HG03139 (cell line): ENCODE results near the gene UNG.
"Not testable (repeated sequence)": the region's sequence is repeated elsewhere in the genome, so short reads cannot be mapped to it uniquely, and the experiment has no call there.

Source experiments
- ATAC-seq: cut with Tn5 transposase; IDR thresholded peaks from one replicate; pipeline ENCODE4 v1.9.1; 2021; ENCODE audit not compliant: unreplicated experiment

UNG gene

DNA sequence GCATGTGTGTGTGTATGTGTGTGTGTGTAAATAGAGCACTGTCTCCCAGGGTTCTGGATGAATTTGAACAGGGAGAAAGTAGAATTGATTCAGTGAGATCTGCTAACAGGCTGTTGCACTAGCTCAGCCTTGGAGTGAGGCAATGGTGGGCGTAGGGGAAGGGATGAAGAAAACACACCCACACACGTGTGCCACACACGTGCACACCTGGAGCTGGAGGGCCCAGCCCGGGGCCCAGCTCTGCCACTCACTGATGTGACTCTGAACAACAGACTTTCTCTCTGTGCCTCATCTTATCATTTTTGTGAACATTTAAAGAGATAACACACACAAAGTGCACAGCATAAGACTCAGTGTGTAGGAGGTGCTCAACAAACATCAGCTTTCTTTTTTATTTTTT lies 23.2 kb downstream of the UNG start:
- ATAC-seq = no peak

- no peak for ATAC-seq
These were observed 24.0 kb downstream of the UNG start for GRCh38 chr12:109121346-109121880.

DNA sequence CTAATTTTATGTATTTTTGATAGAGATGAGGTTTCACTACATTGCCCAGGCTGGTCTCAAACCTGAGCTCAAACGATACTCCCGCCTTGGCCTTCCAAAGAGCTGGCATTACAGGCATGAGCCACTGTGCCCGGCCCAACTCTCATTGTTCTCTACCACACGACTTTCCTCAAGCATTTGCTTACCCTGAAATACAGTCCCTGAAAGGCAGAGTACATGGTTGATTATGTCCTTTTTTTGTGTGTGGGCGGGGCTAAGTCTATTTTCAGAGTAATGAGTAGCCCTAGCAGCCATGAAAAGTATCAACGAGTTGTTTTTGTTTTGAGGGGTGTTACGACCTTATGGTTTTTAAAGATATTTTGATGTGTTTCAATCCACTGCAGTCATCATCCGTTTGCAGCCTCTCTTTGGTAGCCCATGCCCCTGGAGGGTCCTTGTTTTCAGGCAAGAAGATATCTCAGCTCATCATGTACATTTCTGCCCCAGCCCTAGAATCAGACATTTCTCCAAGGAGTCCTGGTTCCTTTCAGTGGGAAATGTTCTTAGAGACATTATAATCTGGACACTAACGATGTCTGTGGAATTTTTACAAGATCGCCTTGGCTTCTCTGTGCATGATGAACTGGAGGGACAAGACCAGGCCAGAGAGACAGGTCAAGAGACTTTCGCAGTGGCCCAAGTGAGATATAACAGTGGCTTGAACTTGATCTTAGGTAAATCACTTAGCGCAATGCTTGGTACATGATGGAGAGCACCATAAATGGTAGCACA lies 27.7 kb downstream of the UNG start:
- no peak for ATAC-seq

DNA sequence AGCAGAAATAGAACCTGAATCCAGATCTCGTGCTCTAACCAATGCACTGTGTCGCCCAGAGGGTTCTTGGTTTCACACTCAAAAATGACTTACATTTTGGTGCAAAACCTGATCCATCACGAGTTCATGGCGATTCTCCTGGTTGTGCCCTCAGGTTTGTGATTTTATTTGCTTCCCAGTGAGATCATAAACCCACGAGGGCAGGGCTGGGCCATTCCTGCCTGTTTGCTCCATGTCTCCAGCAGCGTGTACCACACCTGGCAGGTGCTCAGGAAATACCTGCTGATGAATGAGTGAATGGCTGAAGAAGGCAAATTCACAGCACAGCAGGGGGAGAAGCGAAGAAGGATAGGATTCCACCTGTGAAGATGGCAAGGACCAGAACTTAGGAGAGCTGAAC lies 28.4 kb downstream of the UNG start:
- ATAC-seq = no peak

- ATAC-seq = no peak
These were observed 29.4 kb downstream of the UNG start for GRCh38 chr12:109126784-109127183.

- ATAC-seq = no peak
These were observed 30.3 kb downstream of the UNG start for GRCh38 chr12:109127533-109128242.

DNA sequence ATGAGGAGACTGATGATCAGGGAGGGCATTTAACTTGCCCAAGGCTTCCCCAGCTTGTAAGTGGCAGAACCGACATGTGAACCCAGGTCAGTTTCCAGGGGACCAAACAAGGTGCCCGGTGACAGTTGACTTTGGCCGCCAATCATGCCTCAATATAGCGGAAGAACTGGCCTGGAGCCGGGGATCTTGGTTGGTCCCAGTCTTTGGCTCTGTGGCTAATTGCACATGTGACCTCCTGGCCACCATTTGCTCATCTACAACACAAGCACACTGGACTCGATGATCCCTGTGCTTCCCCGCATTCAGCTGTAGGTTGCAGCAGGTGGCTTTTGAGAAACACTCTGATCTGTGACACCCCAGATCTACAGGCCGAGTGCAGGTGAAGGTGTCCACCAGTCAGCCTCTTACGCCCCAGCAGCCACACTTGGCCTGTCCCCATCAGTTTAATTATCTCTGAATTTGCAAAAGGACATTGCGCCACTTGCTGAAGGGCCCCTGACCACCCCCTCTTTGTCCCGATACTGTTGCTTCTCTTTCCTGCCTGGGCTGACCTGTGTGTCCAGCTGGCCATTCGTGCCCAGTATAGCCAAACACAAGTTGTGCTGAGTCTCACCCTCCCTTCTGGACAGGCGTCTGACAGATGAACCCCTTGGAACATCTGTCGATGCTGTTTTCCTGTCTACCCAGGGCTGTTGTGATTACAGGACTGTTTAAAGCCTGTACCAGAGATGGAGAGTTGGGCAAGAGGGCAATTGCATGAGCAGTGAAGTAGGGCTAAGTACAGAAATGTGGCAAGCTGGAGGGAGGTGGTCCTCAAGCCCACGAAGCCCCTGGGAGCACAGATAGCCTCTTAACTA lies 33.1 kb downstream of the UNG start:
- ATAC-seq = no peak

- no peak for ATAC-seq
These were observed 34.0 kb downstream of the UNG start for GRCh38 chr12:109131154-109132050.

DNA sequence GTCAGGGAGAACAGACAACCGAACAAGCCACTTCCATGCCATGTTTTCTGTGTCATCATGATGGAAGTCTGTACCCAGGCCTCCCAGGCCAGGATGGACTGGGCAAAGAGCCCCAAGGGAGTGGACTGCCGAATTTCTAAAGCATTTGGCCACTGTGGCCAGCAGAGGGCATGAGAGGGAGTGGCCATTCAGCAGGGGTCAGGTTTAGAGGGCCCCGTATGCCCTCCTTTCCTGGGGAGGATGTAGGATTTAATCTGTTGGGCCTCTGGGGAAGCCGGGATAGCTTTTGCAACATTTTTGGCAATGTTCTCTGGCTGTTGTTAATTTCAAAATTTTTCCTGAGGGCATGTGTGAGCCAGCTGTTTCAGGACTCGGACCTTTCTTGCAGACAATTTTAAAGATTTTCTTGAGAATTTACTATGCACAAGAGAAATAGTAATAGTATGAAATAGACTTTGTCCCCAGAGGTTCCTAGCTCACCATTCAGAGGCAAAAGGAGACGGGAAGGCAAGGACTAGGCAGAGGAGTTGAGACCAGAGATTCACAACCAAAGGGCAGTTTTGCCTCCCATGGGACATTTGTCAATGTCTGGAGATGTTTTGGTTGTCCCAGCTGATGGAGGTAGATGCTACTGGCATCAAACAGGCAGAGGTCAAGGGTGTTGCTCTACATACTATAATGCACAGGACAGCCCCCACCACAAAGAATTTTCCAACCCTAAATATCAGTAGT lies 37.0 kb downstream of the UNG start:
- no peak for ATAC-seq

- ATAC-seq = no peak
These were observed 39.7 kb downstream of the UNG start for GRCh38 chr12:109137055-109137454.

- ATAC-seq = no peak
These were observed 42.0 kb downstream of the UNG start for GRCh38 chr12:109139360-109139759.

DNA sequence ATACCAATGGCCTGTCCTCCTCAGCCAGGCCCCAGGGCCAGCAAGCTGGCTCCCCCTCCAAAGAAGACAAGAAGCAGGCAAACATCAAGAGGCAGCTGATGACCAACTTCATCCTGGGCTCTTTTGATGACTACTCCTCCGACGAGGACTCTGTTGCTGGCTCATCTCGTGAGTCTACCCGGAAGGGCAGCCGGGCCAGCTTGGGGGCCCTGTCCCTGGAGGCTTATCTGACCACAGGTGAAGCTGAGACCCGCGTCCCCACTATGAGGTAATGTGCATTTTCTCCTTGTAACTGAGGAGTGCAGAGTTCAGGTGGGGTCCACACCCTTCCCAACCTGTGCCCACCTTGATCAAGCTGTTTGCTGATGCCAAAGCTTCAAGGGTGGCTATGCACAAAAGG lies 42.4 kb downstream of the UNG start:
- no peak for ATAC-seq

GRCh38 chr12:109140560-109140959 lies 43.2 kb downstream of the UNG start:
- ATAC-seq = no peak

DNA sequence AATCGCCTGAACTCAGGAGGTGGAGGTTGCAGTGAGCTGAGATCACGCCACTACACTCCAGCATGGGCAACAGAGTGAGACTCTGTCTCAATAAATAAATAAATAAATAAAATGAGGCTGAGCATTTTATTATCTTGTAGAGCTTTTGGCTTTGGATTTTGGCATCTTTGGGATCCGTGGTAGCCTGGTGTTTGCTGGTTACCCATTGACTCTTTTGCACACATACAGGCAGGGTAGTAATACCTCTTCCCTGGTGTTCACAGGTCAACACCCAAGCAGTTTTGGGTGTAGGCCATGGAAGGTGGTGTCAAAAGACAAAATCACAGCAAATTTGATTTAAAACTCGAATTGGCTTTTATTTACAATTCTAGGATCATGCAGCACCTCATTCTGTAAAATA lies 46.8 kb downstream of the UNG start:
- no peak for ATAC-seq

DNA sequence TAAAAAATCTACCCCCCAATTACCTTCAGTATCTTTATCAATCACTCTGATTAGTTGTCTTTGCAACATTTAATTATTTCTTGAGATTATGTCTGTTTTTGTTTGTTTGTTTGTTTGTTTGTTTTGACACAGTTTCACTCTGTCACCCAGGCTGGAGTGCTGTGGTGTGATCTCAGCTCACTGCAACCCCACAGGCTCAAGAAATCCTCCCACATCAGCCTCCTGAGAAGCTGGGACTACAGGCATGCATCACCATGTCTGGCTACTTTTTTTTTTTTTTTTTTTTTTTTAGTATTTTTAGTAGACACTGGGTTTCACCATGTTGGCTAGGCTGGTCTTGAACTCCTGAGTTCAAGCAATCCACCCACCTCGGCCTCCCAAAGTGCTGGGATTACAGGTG lies 49.7 kb downstream of the UNG start:
- ATAC-seq = not testable (repeated sequence)

GRCh38 chr12:109147954-109148353 lies 50.6 kb downstream of the UNG start:
- no peak for ATAC-seq

- no peak for ATAC-seq
These were observed 52.8 kb downstream of the UNG start for GRCh38 chr12:109150124-109150640.

GRCh38 chr12:109151457-109151856 lies 54.1 kb downstream of the UNG start:
- ATAC-seq = no peak

GRCh38 chr12:109153821-109154441 lies 56.5 kb downstream of the UNG start:
- no peak for ATAC-seq
